H9 (cell line): Measurements from ENCODE around the gene IPO13. TPM values are rescaled to one million over a fixed set of nuclear protein-coding genes. Genes with fewer than 3 reads are reported as not detected.
A peak's percentile ranks its signal among the peaks of the same experiment; 100 is the strongest.

Source experiments
- DNase-seq: peaks from one replicate; pipeline ENCODE4 v3.0.0-alpha.2; 2017
- H2AFZ ChIP-seq: one replicate; pipeline ENCODE4 v1.6.1; 2013; ENCODE audit warnings: mild to moderate bottlenecking, low read length, control low read depth, moderate library complexity
- H2AK5ac ChIP-seq: 2 replicates; pipeline ENCODE4 v1.6.1; 2013; ENCODE audit warnings: low read length, control low read depth, mixed read lengths; ENCODE audit not compliant: insufficient read length
- H2BK120ac ChIP-seq: one replicate; pipeline ENCODE4 v1.6.1; 2013; ENCODE audit warnings: low read depth, mild to moderate bottlenecking, low read length, control low read depth, inconsistent platforms; ENCODE audit not compliant: poor library complexity, severe bottlenecking
- H2BK12ac ChIP-seq: 2 replicates; pipeline ENCODE4 v1.6.1; 2013; ENCODE audit warnings: low read length, control low read depth, mixed read lengths, low read depth; ENCODE audit not compliant: insufficient read length
- H2BK15ac ChIP-seq: 2 replicates; pipeline ENCODE4 v1.6.1; 2013; ENCODE audit warnings: low read depth, low read length, control low read depth
- H2BK20ac ChIP-seq: one replicate; pipeline ENCODE4 v1.6.1; 2013; ENCODE audit warnings: low read depth, mild to moderate bottlenecking, low read length, control low read depth, inconsistent platforms; ENCODE audit not compliant: poor library complexity, severe bottlenecking
- H2BK5ac ChIP-seq: 2 replicates; pipeline ENCODE4 v1.6.1; 2013; ENCODE audit warnings: low read length, control low read depth, mixed read lengths; ENCODE audit not compliant: insufficient read length
- H3K14ac ChIP-seq: 2 replicates; pipeline ENCODE4 v1.6.1; 2013; ENCODE audit warnings: low read length, control low read depth; ENCODE audit not compliant: insufficient read depth
- H3K18ac ChIP-seq: 2 replicates; pipeline ENCODE4 v1.6.1; 2013; ENCODE audit warnings: low read depth, mild to moderate bottlenecking, mixed read lengths, low read length, control low read depth; ENCODE audit not compliant: insufficient read length
- H3K23ac ChIP-seq: 2 replicates; pipeline ENCODE4 v1.6.1; 2013; ENCODE audit warnings: low read length, control low read depth, mixed read lengths, low read depth; ENCODE audit not compliant: insufficient read length
- H3K23me2 ChIP-seq: 2 replicates; pipeline ENCODE4 v1.6.1; 2013; ENCODE audit warnings: low read depth, mild to moderate bottlenecking, mixed read lengths, low read length, control low read depth; ENCODE audit not compliant: insufficient read length, poor library complexity, severe bottlenecking
- H3K27ac ChIP-seq: 2 replicates; pipeline ENCODE4 v1.5.1; 2013; ENCODE audit warnings: low read length, control low read depth, mixed read lengths, low read depth; ENCODE audit not compliant: insufficient read length
- H3K27me3 ChIP-seq: 2 replicates; pipeline ENCODE4 v1.6.1; 2013; ENCODE audit warnings: low read length, control low read depth, inconsistent platforms; ENCODE audit not compliant: insufficient read depth
- H3K4ac ChIP-seq: 2 replicates; pipeline ENCODE4 v1.6.1; 2013; ENCODE audit warnings: low read depth, mild to moderate bottlenecking, control low read depth, inconsistent platforms, low read length, moderate library complexity
- H3K4me1 ChIP-seq: 2 replicates; pipeline ENCODE4 v1.6.1; 2013; ENCODE audit warnings: low read length, control low read depth, inconsistent platforms; ENCODE audit not compliant: insufficient read depth
- H3K4me2 ChIP-seq: 2 replicates; pipeline ENCODE4 v1.6.1; 2013; ENCODE audit warnings: low read length, control low read depth, mixed read lengths; ENCODE audit not compliant: insufficient read length, insufficient read depth
- H3K56ac ChIP-seq: 2 replicates; pipeline ENCODE4 v1.6.1; 2013; ENCODE audit warnings: low read depth, mild to moderate bottlenecking, mixed read lengths, low read length, control low read depth; ENCODE audit not compliant: insufficient read length
- H3K79me1 ChIP-seq: 2 replicates; pipeline ENCODE4 v1.6.1; 2013; ENCODE audit warnings: low read depth, mild to moderate bottlenecking, moderate library complexity, low read length, control low read depth, inconsistent platforms; ENCODE audit not compliant: insufficient read depth, poor library complexity, severe bottlenecking
- H3K79me2 ChIP-seq: 2 replicates; pipeline ENCODE4 v1.6.1; 2013; ENCODE audit warnings: low read length, control low read depth, inconsistent platforms; ENCODE audit not compliant: insufficient read depth
- H3K9ac ChIP-seq: 2 replicates; pipeline ENCODE4 v1.6.1; 2013; ENCODE audit warnings: low read length, control low read depth, mixed read lengths; ENCODE audit not compliant: insufficient read length; ENCODE audit errors: extremely low read depth
- H3K9me3 ChIP-seq: one replicate; pipeline ENCODE4 v1.6.1; 2013; ENCODE audit warnings: low read depth, low read length, inconsistent platforms; ENCODE audit not compliant: control insufficient read depth
- H3T11ph ChIP-seq: one replicate; pipeline ENCODE4 v1.6.1; 2013; ENCODE audit warnings: mild to moderate bottlenecking, low read length, control low read depth, inconsistent platforms
- H4K20me1 ChIP-seq: one replicate; pipeline ENCODE4 v1.6.1; 2013; ENCODE audit not compliant: control insufficient read depth, insufficient read length, insufficient read depth
- H4K5ac ChIP-seq: 2 replicates; pipeline ENCODE4 v1.6.1; 2013; ENCODE audit warnings: low read depth, mild to moderate bottlenecking, mixed read lengths, low read length, control low read depth; ENCODE audit not compliant: insufficient read length
- H4K8ac ChIP-seq: replicated peaks from 2 replicates; pipeline ENCODE4 v1.6.1; 2013; ENCODE audit warnings: low read length, control low read depth, mixed read lengths, low read depth; ENCODE audit not compliant: insufficient read length
- H4K91ac ChIP-seq: 2 replicates; pipeline ENCODE4 v1.6.1; 2013; ENCODE audit warnings: low read depth, mild to moderate bottlenecking, moderate library complexity, mixed read lengths, low read length, control low read depth; ENCODE audit not compliant: insufficient read length
- H3K27ac Mint-ChIP-seq, 3 experiments: 2 replicates in 2 of 3; 3 replicates in 1 of 3; pipeline ENCODE4 v1.8.0; 2020 to 2021; ENCODE audit warnings: mixed read lengths in 3 of 3, mild to moderate bottlenecking in 1 of 3, moderate library complexity in 1 of 3
- H3K27me3 Mint-ChIP-seq: 2 replicates; pipeline ENCODE4 v1.8.0; 2021; ENCODE audit warnings: low read depth, mild to moderate bottlenecking, moderate library complexity, mixed read lengths
- H3K36me3 Mint-ChIP-seq, 3 experiments: 2 replicates in 2 of 3; 3 replicates in 1 of 3; pipeline ENCODE4 v1.8.0; 2020 to 2021; ENCODE audit warnings: low read depth in 3 of 3, mixed read lengths in 3 of 3; ENCODE audit not compliant: insufficient read depth in 1 of 3
- H3K4me1 Mint-ChIP-seq, 2 experiments: 2 replicates each; pipeline ENCODE4 v1.8.0; 2020; ENCODE audit warnings: mixed read lengths in 2 of 2
- H3K4me3 Mint-ChIP-seq, 2 experiments: 2 replicates in 1 of 2; 3 replicates in 1 of 2; pipeline ENCODE4 v1.8.0; 2020 to 2021; ENCODE audit warnings: mild to moderate bottlenecking in 2 of 2, mixed read lengths in 2 of 2, moderate library complexity in 1 of 2
- H3K9me3 Mint-ChIP-seq, 2 experiments: 2 replicates in 1 of 2; 3 replicates in 1 of 2; pipeline ENCODE4 v1.8.0; 2020; ENCODE audit warnings: mild to moderate bottlenecking in 2 of 2, mixed read lengths in 2 of 2, moderate library complexity in 1 of 2
- WGBS: extraction: QIAGEN DNeasy Blood & Tissue Kit; methylation state at CpG from one replicate; pipeline ENCODE4 v1.1.7; 2013; ENCODE audit warnings: missing lambda C conversion rate, low lambda C conversion rate, mixed read lengths; ENCODE audit not compliant: insufficient read length; ENCODE audit errors: extremely low coverage; 5-methylcytosine and 5-hydroxymethylcytosine counted together
- total RNA-seq: library from RNA; stranded (reverse); gene quantifications from 2 replicates; pipeline ENCODE4 v1.2.1, GENCODE V29; 2021
- TF ChIP-seq, protein P1 (sequence below): fragments of 200-600 bp; sonication (generic); conservative IDR thresholded peaks from 3 replicates; pipeline ENCODE4 v1.8.0; 2021; ENCODE audit warnings: antibody characterized with exemption, mild to moderate bottlenecking

The IPO13 gene
- total RNA-seq, 1 experiment from 2014 or later: 24.5 TPM

DNA sequence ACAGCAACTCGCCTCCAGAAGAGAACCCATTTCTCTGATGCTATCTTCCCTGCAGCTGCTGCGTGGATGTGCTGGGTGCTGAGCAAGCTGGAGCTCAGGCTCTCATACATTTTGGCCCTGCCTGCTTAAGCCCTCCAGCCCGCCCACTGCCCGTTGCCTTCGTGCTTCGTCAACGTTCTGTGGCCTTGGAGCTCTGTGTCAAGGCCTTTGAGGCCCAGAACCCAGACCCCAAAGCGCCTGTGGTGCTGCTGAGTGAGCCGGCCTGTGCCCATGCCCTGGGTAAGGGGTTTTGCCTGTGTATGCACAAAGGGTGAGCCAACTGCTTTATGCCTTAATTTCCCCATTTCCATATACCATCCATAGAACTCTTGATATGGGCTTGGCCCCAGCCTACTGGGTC is 24.2 kb downstream of the IPO13 start:
- Histone ChIP-seq H2AFZ (no peak overlapping the region), H3K9me3 (no peaks in the 10 kb centered on the region), H3K79me1 (peaks cover 8% of the 10 kb centered on the region), H3K27me3 (no peaks in the 10 kb centered on the region), H4K8ac (no peak overlapping the region), H2BK12ac (no peak overlapping the region), H3K4me1 (peaks cover 3% of the 10 kb centered on the region; the same call in 1 of the 2 replicates), H3K4ac (no peak overlapping the region), H3T11ph (no peak overlapping the region), H3K23me2 (peaks cover 18% of the 10 kb centered on the region), H3K79me2 (peaks cover 2% of the 10 kb centered on the region; the same call in 1 of the 2 replicates), H4K91ac (no peak overlapping the region), H4K5ac (no peak overlapping the region), H2BK5ac (no peak overlapping the region), H3K14ac (no peak overlapping the region), H2AK5ac (no peak overlapping the region), H3K18ac (no peak overlapping the region), H3K23ac (no peak overlapping the region), H2BK120ac (no peak overlapping the region), H4K20me1 (no peaks in the 10 kb centered on the region), H3K9ac (no peak overlapping the region), H3K56ac (no peak overlapping the region), H2BK15ac (no peak overlapping the region), H2BK20ac (no peak overlapping the region), H3K4me2 (peak overlapping the region; percentile 81), H3K27ac (no peak overlapping the region)
- Mint-ChIP-seq H3K4me3 (peak overlapping the region; percentile 98 to 100), H3K27ac (no peak overlapping the region), H3K36me3 (peaks cover 10 to 31% (median 14%) of the 10 kb centered on the region in 3 experiments; a peak in 6 of 7 replicates), H3K4me1 (peaks cover 21 to 23% of the 10 kb centered on the region in 2 experiments), H3K27me3 (peaks cover 1% of the 10 kb centered on the region), H3K9me3 (no peaks in the 10 kb centered on the region)
- no peak for DNase-seq
- TF ChIP-seq, protein P1, sequence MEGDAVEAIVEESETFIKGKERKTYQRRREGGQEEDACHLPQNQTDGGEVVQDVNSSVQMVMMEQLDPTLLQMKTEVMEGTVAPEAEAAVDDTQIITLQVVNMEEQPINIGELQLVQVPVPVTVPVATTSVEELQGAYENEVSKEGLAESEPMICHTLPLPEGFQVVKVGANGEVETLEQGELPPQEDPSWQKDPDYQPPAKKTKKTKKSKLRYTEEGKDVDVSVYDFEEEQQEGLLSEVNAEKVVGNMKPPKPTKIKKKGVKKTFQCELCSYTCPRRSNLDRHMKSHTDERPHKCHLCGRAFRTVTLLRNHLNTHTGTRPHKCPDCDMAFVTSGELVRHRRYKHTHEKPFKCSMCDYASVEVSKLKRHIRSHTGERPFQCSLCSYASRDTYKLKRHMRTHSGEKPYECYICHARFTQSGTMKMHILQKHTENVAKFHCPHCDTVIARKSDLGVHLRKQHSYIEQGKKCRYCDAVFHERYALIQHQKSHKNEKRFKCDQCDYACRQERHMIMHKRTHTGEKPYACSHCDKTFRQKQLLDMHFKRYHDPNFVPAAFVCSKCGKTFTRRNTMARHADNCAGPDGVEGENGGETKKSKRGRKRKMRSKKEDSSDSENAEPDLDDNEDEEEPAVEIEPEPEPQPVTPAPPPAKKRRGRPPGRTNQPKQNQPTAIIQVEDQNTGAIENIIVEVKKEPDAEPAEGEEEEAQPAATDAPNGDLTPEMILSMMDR: no peak
- no CpG with 5 or more reads among the region's 9 CpGs for WGBS
